ENCODE measurements around the gene TNFRSF1B.

Gene TNFRSF1B

GRCh38 chr1:12129624-12130023 is 37.2 kb upstream of the TNFRSF1B start:
- DNase-seq (ENCODE audit: low spot score) (no peak), ATAC-seq (ENCODE audit: low read depth) (no peak)
- Histone ChIP-seq H3K36me3 (ENCODE audit: low read depth) (no peaks in the 10 kb centered on the region), H3K27ac (ENCODE audit: poor library complexity, severe bottlenecking) (no peak overlapping the region), H3K4me3 (ENCODE audit: severe bottlenecking) (no peak overlapping the region), H3K9me3 (ENCODE audit: severe bottlenecking) (no peaks in the 10 kb centered on the region), H3K4me1 (ENCODE audit: insufficient read depth, poor library complexity, severe bottlenecking) (peaks cover 14% of the 10 kb centered on the region), H3K27me3 (ENCODE audit: insufficient read depth, poor library complexity, severe bottlenecking) (no peaks in the 10 kb centered on the region)
- no peak for TF ChIP-seq CTCF (IDR thresholded peaks at IDR 0.05; ENCODE audit: poor library complexity, severe bottlenecking)

GRCh38 chr1:12130466-12131130 is 36.2 kb upstream of the TNFRSF1B start:
- no peaks in the 10 kb centered on the region for H3K9me3 ChIP-seq (ENCODE audit: severe bottlenecking)
- ATAC-seq (ENCODE audit: low read depth) (no peak), DNase-seq (ENCODE audit: low spot score) (no peak)
- no peaks in the 10 kb centered on the region for H3K27me3 ChIP-seq (ENCODE audit: insufficient read depth, poor library complexity, severe bottlenecking)
- no peak overlapping the region for H3K4me3 ChIP-seq (ENCODE audit: severe bottlenecking)
- no peak overlapping the region for H3K27ac ChIP-seq (ENCODE audit: poor library complexity, severe bottlenecking)
- H3K36me3 ChIP-seq (ENCODE audit: low read depth): no peaks in the 10 kb centered on the region
- no peak for TF ChIP-seq CTCF (IDR thresholded peaks at IDR 0.05; ENCODE audit: poor library complexity, severe bottlenecking)
- peaks cover 14% of the 10 kb centered on the region for H3K4me1 ChIP-seq (ENCODE audit: insufficient read depth, poor library complexity, severe bottlenecking)

GRCh38 chr1:12132078-12132477 is 34.7 kb upstream of the TNFRSF1B start:
- no peaks in the 10 kb centered on the region for H3K9me3 ChIP-seq (ENCODE audit: severe bottlenecking)
- H3K4me3 ChIP-seq (ENCODE audit: severe bottlenecking): no peak overlapping the region
- TF ChIP-seq CTCF (IDR thresholded peaks at IDR 0.05; ENCODE audit: poor library complexity, severe bottlenecking): no peak
- DNase-seq (ENCODE audit: low spot score) (no peak), ATAC-seq (ENCODE audit: low read depth) (peak; percentile 90)
- H3K27ac ChIP-seq (ENCODE audit: poor library complexity, severe bottlenecking): peak overlapping the region; percentile 49
- peaks cover 14% of the 10 kb centered on the region for H3K4me1 ChIP-seq (ENCODE audit: insufficient read depth, poor library complexity, severe bottlenecking)
- H3K27me3 ChIP-seq (ENCODE audit: insufficient read depth, poor library complexity, severe bottlenecking): no peaks in the 10 kb centered on the region
- no peaks in the 10 kb centered on the region for H3K36me3 ChIP-seq (ENCODE audit: low read depth)

GRCh38 chr1:12134716-12135115 is 32.1 kb upstream of the TNFRSF1B start:
- no peaks in the 10 kb centered on the region for H3K36me3 ChIP-seq (ENCODE audit: low read depth)
- H3K9me3 ChIP-seq (ENCODE audit: severe bottlenecking): no peaks in the 10 kb centered on the region
- no peaks in the 10 kb centered on the region for H3K27me3 ChIP-seq (ENCODE audit: insufficient read depth, poor library complexity, severe bottlenecking)
- peaks cover 14% of the 10 kb centered on the region for H3K4me1 ChIP-seq (ENCODE audit: insufficient read depth, poor library complexity, severe bottlenecking)
- H3K27ac ChIP-seq (ENCODE audit: poor library complexity, severe bottlenecking): no peak overlapping the region
- no peak overlapping the region for H3K4me3 ChIP-seq (ENCODE audit: severe bottlenecking)
- DNase-seq (ENCODE audit: low spot score) (no peak), ATAC-seq (ENCODE audit: low read depth) (no peak)
- TF ChIP-seq CTCF (IDR thresholded peaks at IDR 0.05; ENCODE audit: poor library complexity, severe bottlenecking): no peak

GRCh38 chr1:12135612-12136011 is 31.2 kb upstream of the TNFRSF1B start:
- Histone ChIP-seq H3K27ac (ENCODE audit: poor library complexity, severe bottlenecking) (no peak overlapping the region), H3K4me1 (ENCODE audit: insufficient read depth, poor library complexity, severe bottlenecking) (peaks cover 14% of the 10 kb centered on the region), H3K9me3 (ENCODE audit: severe bottlenecking) (no peaks in the 10 kb centered on the region), H3K27me3 (ENCODE audit: insufficient read depth, poor library complexity, severe bottlenecking) (no peaks in the 10 kb centered on the region), H3K36me3 (ENCODE audit: low read depth) (no peaks in the 10 kb centered on the region), H3K4me3 (ENCODE audit: severe bottlenecking) (no peak overlapping the region)
- TF ChIP-seq CTCF (IDR thresholded peaks at IDR 0.05; ENCODE audit: poor library complexity, severe bottlenecking): no peak
- no peak for ATAC-seq (ENCODE audit: low read depth)
- DNase-seq (ENCODE audit: low spot score): no peak

Measured in RWPE2 (cell line).